MCF 10A (cell line): ENCODE data around the gene SLC25A26. TPM values are rescaled to one million over a fixed set of nuclear protein-coding genes. Genes with fewer than 3 reads are reported as not detected.

Source experiments
- BruUV-seq: library from RNA; stranded (reverse); fragments of 400-500 nt; replicated peaks from 2 replicates; lab custom pipeline; 2021; lab: Mats Ljungman, UMichigan
- CTCF ChIA-PET: fragments of 300-600 bp; sonication (Branson Sonifier 250); formaldehyde crosslinking; extraction: SDS; loops from one replicate; lab custom pipeline; 2021; ENCODE audit warnings: antibody characterized with exemption, inconsistent platforms; lab: Yijun Ruan, JAX
- POLR2A ChIA-PET: fragments of 300-600, 350-650 bp; sonication (Branson Sonifier 250); formaldehyde crosslinking; extraction: SDS; loops from one replicate; lab custom pipeline; 2020; ENCODE audit warnings: antibody characterized with exemption, inconsistent platforms; lab: Yijun Ruan, JAX
- DNase-seq: peaks from one replicate; pipeline ENCODE4 v3.0.0-alpha.2; 2018; ENCODE audit not compliant: unreplicated experiment
- H3K27ac Mint-ChIP-seq: one replicate; pipeline ENCODE4 v1.8.0; 2022; ENCODE audit warnings: mild to moderate bottlenecking, low read depth, mixed read lengths; ENCODE audit not compliant: unreplicated experiment
- H3K27me3 Mint-ChIP-seq: one replicate; pipeline ENCODE4 v1.8.0; 2022; ENCODE audit warnings: mixed read lengths; ENCODE audit not compliant: insufficient read depth, unreplicated experiment
- H3K36me3 Mint-ChIP-seq: one replicate; pipeline ENCODE4 v1.8.0; 2022; ENCODE audit warnings: mild to moderate bottlenecking, moderate library complexity, mixed read lengths; ENCODE audit not compliant: insufficient read depth, unreplicated experiment
- H3K4me1 Mint-ChIP-seq: one replicate; pipeline ENCODE4 v1.8.0; 2022; ENCODE audit warnings: mixed read lengths; ENCODE audit not compliant: insufficient read depth, unreplicated experiment
- H3K4me3 Mint-ChIP-seq: one replicate; pipeline ENCODE4 v1.8.0; 2022; ENCODE audit warnings: mild to moderate bottlenecking, moderate library complexity, mixed read lengths; ENCODE audit not compliant: unreplicated experiment
- H3K9me3 Mint-ChIP-seq: one replicate; pipeline ENCODE4 v1.8.0; 2022; ENCODE audit warnings: mixed read lengths; ENCODE audit not compliant: unreplicated experiment
- CTCF ChIP-seq: fragments of 200-600 bp; IDR thresholded peaks from one replicate; pipeline ENCODE4 v1.8.0; 2022; ENCODE audit warnings: antibody characterized with exemption, mild to moderate bottlenecking; ENCODE audit not compliant: unreplicated experiment
- intact Hi-C: fragments of 100-400 bp; cut with micrococcal nuclease; formaldehyde crosslinking; loops from 2 replicates; pipeline ENCODE4 v1.14.1; 2022
- total RNA-seq: library from RNA; stranded (reverse); gene quantifications from 2 replicates; pipeline ENCODE4 v1.2.3, GENCODE V29; 2022

The SLC25A26 gene
- total RNA-seq, 1 experiment from 2014 or later = 24.8 TPM

GRCh38 chr3:66409771-66410754 lies 189.3 kb downstream of the SLC25A26 start:
- Mint-ChIP-seq H3K27me3 (no peaks in the 10 kb centered on the region), H3K4me3 (no peak overlapping the region), H3K9me3 (no peaks in the 10 kb centered on the region), H3K36me3 (peaks cover 9% of the 10 kb centered on the region), H3K27ac (no peak overlapping the region), H3K4me1 (no peaks in the 10 kb centered on the region)
- ChIA-PET POLR2A (no interaction called here), CTCF (interaction anchor here (0.7 to 16.7 kb wide), 6 partner anchors 9 to 409 kb away, joined by 3 to 604 read pairs (median 5); no protein-coding TSS in a partner anchor)
- no TSS peak for BruUV-seq
- no peak for TF ChIP-seq CTCF
- no peak for DNase-seq
- intact Hi-C loops = loop anchor here (10.0 kb wide), 1 partner anchor 135 kb away; no protein-coding TSS in a partner anchor

- intact Hi-C loops = no loop called here
- ChIA-PET CTCF (interaction anchor here (0.7 to 16.7 kb wide), 6 partner anchors 10 to 408 kb away, joined by 3 to 604 read pairs (median 3); no protein-coding TSS in a partner anchor), POLR2A (interaction anchor here (0.9 kb wide), 1 partner anchor 71 kb away, joined by 3 read pairs; no protein-coding TSS in a partner anchor)
- peaks cover 7% of the 10 kb centered on the region for H3K36me3 Mint-ChIP-seq
- H3K4me1 Mint-ChIP-seq = no peaks in the 10 kb centered on the region
- BruUV-seq = no TSS peak
- no peaks in the 10 kb centered on the region for H3K9me3 Mint-ChIP-seq
- H3K27me3 Mint-ChIP-seq = no peaks in the 10 kb centered on the region
- TF ChIP-seq CTCF = no peak
- H3K27ac Mint-ChIP-seq = no peak overlapping the region
- no peak for DNase-seq
- no peak overlapping the region for H3K4me3 Mint-ChIP-seq
Observed at GRCh38 chr3:66410976-66411375, 190.2 kb downstream of the SLC25A26 start.

- ChIA-PET POLR2A (interaction anchor here (0.9 kb wide), 1 partner anchor 71 kb away, joined by 3 read pairs; no protein-coding TSS in a partner anchor), CTCF (interaction anchor here (0.6 to 16.7 kb wide), 7 partner anchors 10 to 408 kb away, joined by 3 to 604 read pairs (median 3); no protein-coding TSS in a partner anchor)
- no peaks in the 10 kb centered on the region for H3K27me3 Mint-ChIP-seq
- DNase-seq = no peak
- intact Hi-C loops = no loop called here
- H3K36me3 Mint-ChIP-seq = peaks cover 7% of the 10 kb centered on the region
- no peak overlapping the region for H3K27ac Mint-ChIP-seq
- no peak overlapping the region for H3K4me3 Mint-ChIP-seq
- no peak for TF ChIP-seq CTCF
- BruUV-seq = no TSS peak
- H3K9me3 Mint-ChIP-seq = no peaks in the 10 kb centered on the region
- no peaks in the 10 kb centered on the region for H3K4me1 Mint-ChIP-seq
Observed at GRCh38 chr3:66411474-66411873, 190.7 kb downstream of the SLC25A26 start.
